ENCODE results near the gene STAM2.
A peak's percentile ranks its signal among the peaks of the same experiment; 100 is the strongest.

GRCh38 chr2:152175368-152176112, at the start of gene STAM2:
- TF ChIP-seq POLR2A (IDR thresholded peaks at IDR 0.05), result peak in 1 of 2 donors; percentile 51
- TF ChIP-seq POLR2AphosphoS5 (IDR thresholded peaks at IDR 0.05; ENCODE audit: insufficient read depth in 1 of 2, low read depth in 1 of 2), result peak; percentile 82 to 92

Measured in vagina (tissue), 2 donors.